Psoas muscle (tissue), 8 donors: ENCODE data around the gene HRC. TPM values are rescaled to one million over a fixed set of nuclear protein-coding genes. Genes with fewer than 3 reads are reported as not detected.
A peak's percentile ranks its signal among the peaks of the same experiment; 100 is the strongest.

Source experiments
- ATAC-seq, 4 donors: fragments of 200-7000 bp; cut with Tn5 transposase; one replicate each; pipeline ENCODE4 v1.9.1; 2020; ENCODE audit warnings: moderate library complexity in 3 of 4, mild to moderate bottlenecking in 2 of 4
- DNase-seq, 2 donors: peaks; one replicate each; pipeline ENCODE4 v3.0.0-alpha.2; 2020
- H3K27ac ChIP-seq: fragments of 200-600 bp; one replicate; pipeline ENCODE4 v1.8.0; 2022
- H3K27me3 ChIP-seq, 3 donors: fragments of 200-600 bp in 1 of 3; one replicate each; pipeline versions ENCODE4 v1.6.1 to v1.8.0; 2013 to 2022; ENCODE audit warnings: low read length in 2 of 3, mild to moderate bottlenecking in 2 of 3, moderate library complexity in 1 of 3; ENCODE audit not compliant: insufficient read depth in 3 of 3
- H3K36me3 ChIP-seq, 2 donors: fragments of 200-600 bp in 1 of 2; one replicate each; pipeline versions ENCODE4 v1.6.1 to v1.8.0; 2013 to 2022; ENCODE audit warnings: low read depth in 1 of 2, mild to moderate bottlenecking in 1 of 2, moderate library complexity in 1 of 2; ENCODE audit not compliant: insufficient read depth in 1 of 2
- H3K4me1 ChIP-seq: fragments of 200-600 bp; one replicate; pipeline ENCODE4 v1.8.0; 2022
- H3K4me3 ChIP-seq: fragments of 200-600 bp; one replicate; pipeline ENCODE4 v1.8.0; 2022; ENCODE audit warnings: mild to moderate bottlenecking
- H3K9me3 ChIP-seq: fragments of 200-600 bp; one replicate; pipeline ENCODE4 v1.8.0; 2022
- CTCF ChIP-seq: fragments of 200-600 bp; IDR thresholded peaks from one replicate; pipeline ENCODE4 v1.8.0; 2022; ENCODE audit warnings: antibody characterized with exemption
- WGBS, 3 donors: extraction: QIAGEN DNeasy Blood & Tissue Kit; methylation state at CpG; one replicate each; pipeline versions ENCODE4 v1.1.6 to v1.1.7; 2013; 5-methylcytosine and 5-hydroxymethylcytosine counted together
- intact Hi-C, 2 donors: fragments of 100-400 bp; cut with DNase I; formaldehyde crosslinking; loops; one replicate each; pipeline versions ENCODE4 v1.11.0 to v1.14.2; 2022
- polyA plus RNA-seq, 3 donors: library from polyadenylated mRNA; stranded (reverse); fragments of 200-250 nt; gene quantifications; one replicate each; pipeline ENCODE4 v1.2.3, GENCODE V29; 2013
- total RNA-seq, 4 donors: library from RNA; stranded (reverse); fragmentation: NEBNext Ultra II Directional in 2 of 4; extraction: Animal tissue kit (Norgen Biotek cat#: 25700) in 2 of 4; gene quantifications; one replicate each; pipeline versions ENCODE4 v1.2.1 to v1.2.4, GENCODE V29; 2021 to 2023
- donor health status: healthy with polysubstance abuse.
- donor health status: DM: no; HTN: no; CAD: no; lungs with moderate emphysema.
- donor health status: Bipolar disorder and iron deficiency.
- donor health status: healthy.
- donor health status: DM: yes; HTN: yes; CAD: no.
- donor health status: DM: no; HTN: no; CAD: no.
- donor health status: DM: no; HTN: no; CAD: no.
- donor health status: DM: yes; HTN: yes; CAD: no.

HRC gene
- total and polyA plus RNA-seq, 7 donors: 32.9 to 405 (median 250) TPM

GRCh38 chr19:49140951-49141350 lies 14.2 kb downstream of the HRC start:
- Histone ChIP-seq H3K27ac (no peak overlapping the region), H3K27me3 (no peaks in the 10 kb centered on the region), H3K4me1 (peaks cover 7% of the 10 kb centered on the region), H3K36me3 (no peaks in the 10 kb centered on the region), H3K4me3 (no peak overlapping the region), H3K9me3 (no peaks in the 10 kb centered on the region)
- ATAC-seq: no peak
- intact Hi-C loops: no loop called here
- no peak for DNase-seq
- WGBS, 3 donors: 55 to 64% (median 64%) methylated on average over 7 of the region's 7 CpGs
- TF ChIP-seq CTCF: no peak

- H3K36me3 ChIP-seq: no peaks in the 10 kb centered on the region
- no peaks in the 10 kb centered on the region for H3K27me3 ChIP-seq
- H3K27ac ChIP-seq: no peak overlapping the region
- no peaks in the 10 kb centered on the region for H3K9me3 ChIP-seq
- no peak for TF ChIP-seq CTCF
- peaks cover 8% of the 10 kb centered on the region for H3K4me1 ChIP-seq
- no peak overlapping the region for H3K4me3 ChIP-seq
- ATAC-seq (peak in 3 of 4 donors; percentile 35 to 63 (median 62)), DNase-seq (no peak)
- intact Hi-C loops: no loop called here
- WGBS, 3 donors: 34 to 44% (median 39%) methylated on average over 9 to 10 of the region's 10 CpGs
Measured at GRCh38 chr19:49136771-49137171, 18.4 kb downstream of the HRC start.

GRCh38 chr19:49135686-49136085 lies 19.5 kb downstream of the HRC start:
- no peak overlapping the region for H3K27ac ChIP-seq
- 80 to 85% (median 85%) methylated on average over 5 of the region's 5 CpGs for WGBS, 3 donors

GRCh38 chr19:49133621-49134454 lies 21.4 kb downstream of the HRC start:
- WGBS, 3 donors: 24 to 40% (median 24%) methylated on average over 42 of the region's 42 CpGs
- DNase-seq (peak in 1 of 2 donors; percentile 69), ATAC-seq (peak; percentile 55 to 68 (median 64))
- Histone ChIP-seq H3K36me3 (no peaks in the 10 kb centered on the region), H3K27ac (no peak overlapping the region), H3K4me1 (peaks cover 16% of the 10 kb centered on the region), H3K9me3 (no peaks in the 10 kb centered on the region), H3K4me3 (peak overlapping the region; percentile 52), H3K27me3 (no peaks in the 10 kb centered on the region)
- intact Hi-C loops: no loop called here
- TF ChIP-seq CTCF: no peak

More at GRCh38 chr19:49135686-49136085, 19.5 kb downstream of the HRC start:
- ATAC-seq: no peak
- H3K27me3 ChIP-seq: no peaks in the 10 kb centered on the region
- H3K36me3 ChIP-seq: no peaks in the 10 kb centered on the region
- no peak overlapping the region for H3K4me3 ChIP-seq
- H3K4me1 ChIP-seq: peaks cover 8% of the 10 kb centered on the region
- no peak for DNase-seq
- intact Hi-C loops: no loop called here
- H3K9me3 ChIP-seq: no peaks in the 10 kb centered on the region
- TF ChIP-seq CTCF: no peak
